GM10847 (cell line): Measurements from ENCODE around the gene OLFM1.

ENCODE experiments used
- POLR2A ChIP-seq: IDR thresholded peaks from 2 replicates; pipeline ENCODE4 v1.6.1; 2011; ENCODE audit not compliant: insufficient read length; ENCODE audit errors: extremely low read depth

OLFM1 gene

DNA sequence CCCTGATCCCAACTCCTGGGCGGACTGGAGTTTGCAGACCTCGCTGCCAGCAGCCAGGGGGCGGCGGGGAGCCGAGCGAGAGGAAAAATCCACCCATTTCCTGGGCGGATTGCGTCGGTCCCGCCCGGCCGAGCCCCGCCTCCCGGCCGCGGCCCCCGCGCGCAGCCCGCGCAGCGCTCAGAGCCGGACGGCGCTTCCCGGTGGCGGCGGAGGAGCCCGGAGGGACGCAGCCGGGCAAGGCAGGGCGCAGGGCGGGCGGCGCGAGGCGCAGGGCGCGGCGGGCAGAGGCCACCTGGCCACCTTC lies at the start of gene OLFM1:
Gene OLFM1 (plus strand): TSS at position 180 of the 304 bp plus-strand sequence. CDS start 322 bp downstream, outside the sequence.
- no peak for TF ChIP-seq POLR2A

DNA sequence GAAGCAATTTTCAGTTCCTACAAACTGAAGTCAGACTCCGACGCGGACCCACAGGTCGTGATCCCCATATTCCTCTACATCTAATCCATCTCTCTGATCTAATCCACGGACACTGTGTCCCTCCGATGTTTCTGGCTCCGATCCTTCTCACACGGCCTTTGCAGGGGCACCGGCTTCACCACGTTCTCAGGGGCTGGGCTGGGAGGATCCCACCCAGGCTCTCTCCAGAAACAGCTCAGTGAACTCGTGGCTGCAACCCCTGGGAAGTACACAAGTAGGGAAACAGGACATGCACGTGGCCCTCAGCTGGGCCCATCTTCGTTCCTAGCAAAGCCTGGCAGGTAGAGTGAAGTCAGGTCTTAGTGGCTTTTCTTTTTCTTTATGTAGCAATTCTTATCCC lies 49.1 kb upstream of the OLFM1 start:
- no peak for TF ChIP-seq POLR2A

- no peak for TF ChIP-seq POLR2A
These were observed 48.6 kb upstream of the OLFM1 start for GRCh38 chr9:135038826-135039225.

DNA sequence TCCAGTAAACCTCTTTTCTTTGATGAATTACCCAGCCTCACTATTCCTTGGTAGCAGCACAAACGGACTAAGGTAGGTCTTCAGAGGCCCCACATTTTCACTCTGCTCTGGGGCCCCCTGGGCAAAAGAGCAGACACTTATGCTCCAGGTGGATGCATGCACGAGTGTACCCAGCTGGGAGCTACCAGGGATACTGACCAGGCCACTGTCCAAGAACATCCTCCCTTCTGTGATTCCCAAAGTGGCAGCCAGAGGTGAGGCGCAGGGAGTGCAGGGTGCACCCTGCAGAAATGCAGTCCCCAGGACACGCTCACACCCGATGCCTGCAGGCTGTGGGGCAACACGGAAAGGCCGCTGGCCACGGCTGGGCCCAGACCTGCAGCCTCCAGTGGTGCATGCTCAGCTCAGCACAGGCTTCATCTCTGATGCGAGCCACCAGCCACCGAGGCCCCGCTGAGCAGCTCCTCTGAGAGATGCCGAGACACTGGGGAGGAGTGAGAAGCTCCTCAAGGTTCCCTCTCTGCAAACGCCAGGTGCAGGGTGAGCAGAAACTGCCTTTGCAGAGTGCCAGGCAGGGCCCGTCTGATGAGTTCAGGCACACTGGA lies 48.1 kb upstream of the OLFM1 start:
- TF ChIP-seq POLR2A = no peak

DNA sequence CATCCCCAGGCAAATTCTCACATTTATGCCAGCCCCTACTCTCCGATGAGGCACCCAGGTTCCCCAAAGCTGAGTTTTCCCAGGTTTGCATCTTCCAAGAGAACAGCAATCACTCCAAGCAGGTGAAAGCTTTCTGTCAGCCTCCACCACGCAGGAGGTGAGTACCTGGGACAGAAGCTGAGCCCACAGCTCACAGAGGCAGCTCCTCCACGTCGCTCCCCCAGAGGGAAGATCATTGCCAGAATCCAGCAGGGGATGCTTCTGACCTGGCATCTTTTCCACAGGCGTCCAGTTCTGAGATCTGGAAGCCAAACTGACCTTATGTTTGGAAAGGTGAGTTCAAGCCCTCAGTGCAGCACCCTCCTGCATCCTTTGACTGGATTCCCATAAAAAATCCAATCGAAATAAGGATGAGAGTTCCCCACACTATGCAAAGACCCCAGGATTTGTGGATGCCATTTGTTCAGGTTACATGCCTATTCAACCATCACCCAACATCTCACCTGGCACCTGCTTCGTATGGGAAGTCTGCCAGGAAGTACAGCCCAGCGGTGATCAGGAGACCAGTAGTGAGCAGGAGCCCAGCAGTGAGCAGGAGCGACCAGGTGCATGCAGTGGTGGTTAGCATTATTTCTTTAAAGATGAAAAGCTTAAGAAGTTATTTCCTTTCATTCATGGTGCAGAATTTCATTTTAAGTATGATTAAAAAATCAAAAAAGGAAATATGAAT lies 47.4 kb upstream of the OLFM1 start:
- no peak for TF ChIP-seq POLR2A

- no peak for TF ChIP-seq POLR2A
These were observed 46.6 kb upstream of the OLFM1 start for GRCh38 chr9:135040892-135041291.

DNA sequence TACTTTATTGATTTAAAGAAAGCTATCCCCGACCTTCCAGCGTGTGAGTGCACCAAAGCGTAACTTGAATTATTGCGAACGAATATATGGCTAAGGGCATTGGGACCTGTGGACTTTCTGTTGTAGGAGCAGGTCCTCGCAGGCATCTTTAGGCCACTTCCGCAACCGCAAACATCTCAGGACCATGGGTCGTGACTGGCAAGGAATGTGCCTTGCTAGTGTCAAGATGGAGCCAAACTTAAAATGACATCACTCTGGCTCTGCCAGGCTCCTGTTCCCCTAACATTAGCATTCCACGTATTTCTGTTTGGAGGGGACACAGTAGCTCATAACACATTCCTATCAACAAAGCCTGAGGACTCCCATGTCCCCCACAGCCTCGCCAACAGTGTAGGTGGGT lies 44.1 kb upstream of the OLFM1 start:
- no peak for TF ChIP-seq POLR2A

- TF ChIP-seq POLR2A = no peak
These were observed 42.1 kb upstream of the OLFM1 start for GRCh38 chr9:135045264-135045927.

DNA sequence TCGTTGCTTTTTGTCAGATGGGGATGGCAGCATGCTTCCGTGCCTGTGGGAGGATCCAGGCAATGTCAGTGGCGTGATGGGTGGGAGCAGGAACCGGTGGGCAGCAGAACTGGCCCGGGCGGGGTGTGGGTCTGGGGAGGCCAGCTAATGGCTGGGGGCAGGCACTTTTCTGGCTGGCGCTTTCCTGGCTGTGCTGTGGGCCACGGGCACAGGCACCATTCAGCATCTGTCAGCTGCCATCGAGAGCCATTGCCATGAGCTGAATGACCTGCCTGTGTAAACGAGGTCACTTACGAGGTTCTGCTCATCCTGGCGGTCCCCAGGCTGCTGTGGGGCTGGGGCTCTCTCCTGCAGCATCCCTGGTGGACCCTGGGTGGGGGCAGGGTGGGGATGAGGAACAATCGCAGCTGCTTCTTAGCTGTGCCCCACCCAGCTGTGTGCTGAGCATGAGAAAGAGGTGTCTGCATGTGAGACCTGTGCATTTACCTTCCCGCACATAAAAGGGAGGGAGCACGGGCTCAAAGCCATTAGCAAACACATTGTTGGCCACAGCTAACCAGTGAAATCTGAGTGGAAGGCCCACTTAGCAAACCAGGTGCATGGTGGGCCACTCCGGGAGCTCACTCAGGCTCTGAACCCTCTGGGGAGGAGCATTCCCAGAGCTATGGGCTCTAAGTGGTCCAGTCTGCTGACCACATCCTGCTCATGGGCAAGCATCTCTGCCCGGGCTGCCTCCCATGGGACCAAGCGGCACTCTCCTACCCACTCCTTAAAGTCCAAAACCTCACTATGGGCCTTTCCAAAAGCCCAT lies 41.3 kb upstream of the OLFM1 start:
- no peak for TF ChIP-seq POLR2A

GRCh38 chr9:135046739-135047350 lies 40.6 kb upstream of the OLFM1 start:
- no peak for TF ChIP-seq POLR2A

GRCh38 chr9:135047521-135047920 lies 39.9 kb upstream of the OLFM1 start:
- no peak for TF ChIP-seq POLR2A

DNA sequence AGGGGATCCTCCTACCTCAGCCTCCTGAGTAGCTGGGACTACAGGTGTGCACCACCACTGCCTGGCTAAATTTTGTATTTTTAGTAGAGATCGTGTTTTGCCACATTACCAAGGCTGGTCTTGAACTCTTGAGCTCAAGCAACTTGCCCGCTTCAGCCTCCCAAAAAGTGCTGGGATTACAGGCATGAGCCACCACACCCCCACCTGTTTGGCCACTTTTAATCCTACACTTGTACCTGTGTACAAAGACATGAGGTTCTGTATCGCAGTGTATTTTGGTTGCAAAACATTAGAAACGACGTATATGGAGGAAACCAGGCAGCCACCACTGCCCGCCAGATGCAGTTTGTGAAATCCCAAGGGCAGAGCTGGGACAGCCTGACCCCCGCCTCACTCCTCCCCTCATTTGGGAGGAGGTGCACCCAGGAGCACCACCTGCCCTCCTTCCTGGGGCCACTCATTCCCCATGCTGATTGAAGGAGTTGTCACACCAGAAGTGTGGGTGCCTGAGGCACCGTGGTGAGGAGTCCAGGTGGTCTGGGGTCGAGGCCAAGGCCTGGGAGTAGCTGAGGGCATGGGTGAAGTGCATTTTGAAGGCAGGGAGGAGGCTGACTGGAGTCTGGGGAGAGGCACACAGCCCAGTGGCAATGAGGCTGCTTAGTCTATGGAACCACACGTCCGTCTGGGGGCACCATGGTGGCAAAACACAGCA lies 39.3 kb upstream of the OLFM1 start:
- no peak for TF ChIP-seq POLR2A

DNA sequence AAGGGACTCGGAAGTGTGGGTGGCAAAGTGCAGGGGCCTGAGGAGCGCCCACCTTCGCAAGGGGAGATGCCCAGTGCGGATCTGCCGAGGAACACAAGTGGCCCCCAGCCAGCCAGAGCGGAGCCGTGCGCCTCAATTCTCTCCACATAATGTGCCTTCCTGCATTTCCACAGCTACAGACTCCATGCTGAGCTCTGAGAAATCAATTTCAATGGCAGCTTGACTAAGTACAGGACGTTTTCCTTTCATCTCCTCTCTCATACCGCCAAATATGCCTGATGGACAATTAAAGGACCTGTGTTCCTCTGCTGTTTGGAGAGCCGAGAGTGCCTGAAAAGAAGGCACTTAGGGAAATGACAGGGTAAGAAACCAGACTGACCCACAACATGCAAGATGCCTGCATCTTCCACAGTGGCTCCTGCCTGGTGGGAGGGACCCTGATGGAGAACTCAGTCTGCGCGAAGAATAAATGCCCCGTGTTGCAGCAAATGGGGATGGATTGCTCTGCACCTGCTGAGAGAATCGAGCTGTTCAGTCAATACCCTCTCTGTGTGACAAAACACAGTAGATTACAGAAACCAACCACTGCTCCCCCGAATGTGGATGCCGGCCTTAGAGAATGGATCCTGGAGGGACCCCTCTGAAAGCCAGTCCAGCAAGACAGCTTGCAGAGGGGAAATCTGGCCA lies 38.6 kb upstream of the OLFM1 start:
- TF ChIP-seq POLR2A = no peak

- TF ChIP-seq POLR2A = no peak
These were observed 38.0 kb upstream of the OLFM1 start for GRCh38 chr9:135049460-135049859.
